Fibroblast of lung (primary cell): ENCODE data around the gene PGC. TPM values are rescaled to one million over a fixed set of nuclear protein-coding genes. Genes with fewer than 3 reads are reported as not detected.

ENCODE experiments used
- DNase-seq, 2 donors: peaks; one replicate each; pipeline versions ENCODE4 v3.0.0 to v3.0.0-alpha.2; 2010; ENCODE audit warnings: low read depth in 2 of 2
- H2AFZ ChIP-seq: 2 replicates; pipeline ENCODE4 v1.5.1; 2012; ENCODE audit warnings: low read length, control low read depth, inconsistent platforms
- H3K27ac ChIP-seq: 2 replicates; pipeline ENCODE4 v1.5.1; 2011; ENCODE audit warnings: low read length, control low read depth; ENCODE audit not compliant: insufficient read depth
- H3K27me3 ChIP-seq: 2 replicates; pipeline ENCODE4 v1.5.1; 2011; ENCODE audit warnings: mild to moderate bottlenecking, low read length; ENCODE audit not compliant: control insufficient read depth, insufficient read depth
- H3K36me3 ChIP-seq: 2 replicates; pipeline ENCODE4 v1.5.1; 2011; ENCODE audit warnings: low read length; ENCODE audit not compliant: control insufficient read depth, insufficient read depth
- H3K4me1 ChIP-seq: 2 replicates; pipeline ENCODE4 v1.5.1; 2011; ENCODE audit warnings: low read length; ENCODE audit not compliant: control insufficient read depth, insufficient read depth; ENCODE audit errors: extremely low read depth
- H3K4me2 ChIP-seq: 2 replicates; pipeline ENCODE4 v1.5.1; 2011; ENCODE audit warnings: low read length, control low read depth; ENCODE audit not compliant: insufficient read depth; ENCODE audit errors: extremely low read depth
- H3K4me3 ChIP-seq, 4 experiments: fragments of 200-600 bp in 1 of 4; sonication (generic) in 1 of 4; replicated peaks in 1 of 4; 2 replicates each; pipeline ENCODE4 v1.5.1; 2011 to 2016; ENCODE audit warnings: low read length in 4 of 4, low read depth in 3 of 4, mild to moderate bottlenecking in 3 of 4, control low read depth in 2 of 4, inconsistent platforms in 1 of 4, mixed read lengths in 1 of 4; ENCODE audit not compliant: insufficient read depth in 1 of 4; ENCODE audit errors: control extremely low read depth in 1 of 4
- H3K79me2 ChIP-seq: 2 replicates; pipeline ENCODE4 v1.5.1; 2012; ENCODE audit warnings: mild to moderate bottlenecking, low read length, inconsistent platforms; ENCODE audit not compliant: control insufficient read depth, insufficient read depth
- H3K9ac ChIP-seq: 2 replicates; pipeline ENCODE4 v1.5.1; 2011; ENCODE audit warnings: mild to moderate bottlenecking, low read length, control low read depth; ENCODE audit not compliant: insufficient read depth
- H3K9me3 ChIP-seq: 2 replicates; pipeline ENCODE4 v1.5.1; 2012; ENCODE audit warnings: low read depth, low read length; ENCODE audit not compliant: control insufficient read depth, insufficient read depth
- H4K20me1 ChIP-seq: 2 replicates; pipeline ENCODE4 v1.5.1; 2011; ENCODE audit warnings: low read length; ENCODE audit not compliant: control insufficient read depth, insufficient read depth; ENCODE audit errors: extremely low read depth
- CTCF ChIP-seq, 2 donors: IDR thresholded peaks in 1 of 2; conservative IDR thresholded peaks in 1 of 2; 1 replicate in 1 of 2; 2 replicates in 1 of 2; pipeline ENCODE4 v1.5.1; 2011 to 2012; ENCODE audit warnings: low read length in 2 of 2, control low read depth in 1 of 2, inconsistent platforms in 1 of 2, low read depth in 1 of 2, mild to moderate bottlenecking in 1 of 2
- EZH2 ChIP-seq: IDR thresholded peaks from 2 replicates; pipeline ENCODE4 v1.5.1; 2012; ENCODE audit warnings: low read length, control low read depth, mild to moderate bottlenecking; ENCODE audit errors: missing control alignments
- polyA plus RNA-seq, 2 donors: library from polyadenylated mRNA; depleted of rRNA in 1 of 2; stranded (reverse) in 1 of 2; unstranded in 1 of 2; fragments of >200 nt; gene quantifications; 2 replicates each; pipeline ENCODE4 v1.2.1, GENCODE V29; 2011 to 2012; ENCODE audit warnings: missing spikeins in 1 of 2
- total RNA-seq: library from RNA; depleted of rRNA; stranded (reverse); fragments of >200 nt; gene quantifications from 2 replicates; pipeline ENCODE4 v1.2.1, GENCODE V29; 2014

Gene PGC
- total and polyA plus RNA-seq, 2 donors (not counting 1 experiment from before 2014, with no cell fraction given) = not detected

GRCh38 chr6:41716516-41717391 lies 30.4 kb downstream of the PGC start:
- Histone ChIP-seq H3K27me3 (no peaks in the 10 kb centered on the region), H3K9ac (no peak overlapping the region), H3K4me1 (peaks cover 2% of the 10 kb centered on the region), H2AFZ (no peak overlapping the region), H3K27ac (no peak overlapping the region), H3K79me2 (no peaks in the 10 kb centered on the region), H4K20me1 (no peaks in the 10 kb centered on the region), H3K4me2 (no peak overlapping the region), H3K4me3 (no peak overlapping the region), H3K36me3 (no peaks in the 10 kb centered on the region), H3K9me3 (no peaks in the 10 kb centered on the region)
- no peak for DNase-seq
- TF ChIP-seq EZH2 (no peak), CTCF (conservative IDR thresholded peaks at IDR 0.05 in 1 of 2, IDR thresholded peaks at IDR 0.05 in 1 of 2; ENCODE audit: low read depth in 1 of 2, low read length in 2 of 2) (no peak)

GRCh38 chr6:41715795-41716515 lies 31.2 kb downstream of the PGC start:
- Histone ChIP-seq H3K27ac (no peak overlapping the region), H3K36me3 (no peaks in the 10 kb centered on the region), H3K4me2 (no peak overlapping the region), H4K20me1 (no peaks in the 10 kb centered on the region), H3K27me3 (no peaks in the 10 kb centered on the region), H2AFZ (no peak overlapping the region), H3K9me3 (no peaks in the 10 kb centered on the region), H3K79me2 (no peaks in the 10 kb centered on the region), H3K9ac (no peak overlapping the region), H3K4me1 (peaks cover 2% of the 10 kb centered on the region), H3K4me3 (no peak overlapping the region)
- TF ChIP-seq EZH2 (no peak), CTCF (conservative IDR thresholded peaks at IDR 0.05 in 1 of 2, IDR thresholded peaks at IDR 0.05 in 1 of 2; ENCODE audit: low read depth in 1 of 2, low read length in 2 of 2) (no peak)
- DNase-seq = no peak

- Histone ChIP-seq H3K27me3 (no peaks in the 10 kb centered on the region), H3K9me3 (no peaks in the 10 kb centered on the region), H3K36me3 (no peaks in the 10 kb centered on the region), H3K4me2 (no peak overlapping the region), H4K20me1 (no peaks in the 10 kb centered on the region), H3K27ac (no peak overlapping the region), H3K4me1 (peaks cover 2% of the 10 kb centered on the region), H2AFZ (no peak overlapping the region), H3K9ac (no peak overlapping the region), H3K4me3 (no peak overlapping the region), H3K79me2 (no peaks in the 10 kb centered on the region)
- DNase-seq = no peak
- TF ChIP-seq CTCF (conservative IDR thresholded peaks at IDR 0.05 in 1 of 2, IDR thresholded peaks at IDR 0.05 in 1 of 2; ENCODE audit: low read depth in 1 of 2, low read length in 2 of 2) (no peak), EZH2 (no peak)
Measured at GRCh38 chr6:41714556-41715273, 32.5 kb downstream of the PGC start.
